Raji (cell line): ENCODE results near the gene APOE.
A peak's percentile ranks its signal among the peaks of the same experiment; 100 is the strongest.

Source experiments
- POLR2A ChIP-seq: IDR thresholded peaks from 2 replicates; pipeline ENCODE4 v1.6.1; 2011; ENCODE audit warnings: low read depth, low read length, control low read depth; ENCODE audit not compliant: insufficient read depth

The APOE gene

GRCh38 chr19:44939668-44940067 is 34.1 kb downstream of the APOE start:
- no peak for TF ChIP-seq POLR2A

GRCh38 chr19:44942067-44942571 is 36.5 kb downstream of the APOE start, which contains the start of gene APOC4:
Gene APOC4, plus strand, starts transcription at chr19:44942237. Its CDS starts 41 bp downstream, at chr19:44942278.
- no peak for TF ChIP-seq POLR2A

- TF ChIP-seq POLR2A = no peak
These were observed 38.2 kb downstream of the APOE start for GRCh38 chr19:44943801-44944249.

- TF ChIP-seq POLR2A = no peak
These were observed 41.5 kb downstream of the APOE start for GRCh38 chr19:44947041-44947581.

- no peak for TF ChIP-seq POLR2A
These were observed 42.6 kb downstream of the APOE start for GRCh38 chr19:44948237-44948636.

GRCh38 chr19:44948763-44949374 is 43.3 kb downstream of the APOE start:
- no peak for TF ChIP-seq POLR2A

DNA sequence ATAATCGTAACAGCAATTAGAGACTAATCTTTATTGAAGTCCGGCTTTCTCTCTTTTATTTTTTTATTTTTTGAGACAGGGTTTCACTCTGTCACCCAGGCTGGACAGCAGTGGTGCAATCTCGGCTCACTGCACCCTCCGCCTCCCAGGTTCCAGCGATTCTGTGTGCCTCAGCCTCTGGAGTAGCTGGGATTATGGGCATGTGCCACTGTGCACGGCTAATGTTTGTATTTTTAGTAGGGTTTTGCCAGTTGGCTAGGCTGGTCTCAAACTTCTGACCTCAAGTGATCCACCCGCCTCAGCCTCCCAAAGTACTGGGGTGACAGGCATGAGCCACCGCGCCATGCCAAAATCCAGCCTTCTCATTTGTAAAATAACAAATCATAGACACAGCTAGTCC is 44.0 kb downstream of the APOE start:
- no peak for TF ChIP-seq POLR2A

GRCh38 chr19:44951179-44952159 is 45.9 kb downstream of the APOE start:
- no peak for TF ChIP-seq POLR2A

DNA sequence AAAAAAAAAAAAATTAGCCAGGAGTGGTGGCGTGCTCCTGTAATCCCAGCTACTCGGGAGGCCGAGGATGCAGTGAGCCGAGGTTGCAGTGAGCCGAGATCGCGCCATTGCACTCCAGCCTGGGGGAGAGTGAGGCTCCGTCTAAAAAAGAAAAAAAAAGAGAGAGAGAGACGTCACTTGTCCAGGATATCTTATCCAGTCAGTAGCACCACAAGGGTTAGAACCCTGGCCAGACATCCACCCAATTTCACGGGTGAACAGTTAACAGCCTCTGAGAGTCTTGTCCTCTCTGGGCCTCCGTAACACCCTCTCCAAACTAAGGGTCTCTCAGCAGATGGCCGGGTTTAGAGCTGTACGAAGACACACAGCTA is 48.7 kb downstream of the APOE start:
- TF ChIP-seq POLR2A = no peak

DNA sequence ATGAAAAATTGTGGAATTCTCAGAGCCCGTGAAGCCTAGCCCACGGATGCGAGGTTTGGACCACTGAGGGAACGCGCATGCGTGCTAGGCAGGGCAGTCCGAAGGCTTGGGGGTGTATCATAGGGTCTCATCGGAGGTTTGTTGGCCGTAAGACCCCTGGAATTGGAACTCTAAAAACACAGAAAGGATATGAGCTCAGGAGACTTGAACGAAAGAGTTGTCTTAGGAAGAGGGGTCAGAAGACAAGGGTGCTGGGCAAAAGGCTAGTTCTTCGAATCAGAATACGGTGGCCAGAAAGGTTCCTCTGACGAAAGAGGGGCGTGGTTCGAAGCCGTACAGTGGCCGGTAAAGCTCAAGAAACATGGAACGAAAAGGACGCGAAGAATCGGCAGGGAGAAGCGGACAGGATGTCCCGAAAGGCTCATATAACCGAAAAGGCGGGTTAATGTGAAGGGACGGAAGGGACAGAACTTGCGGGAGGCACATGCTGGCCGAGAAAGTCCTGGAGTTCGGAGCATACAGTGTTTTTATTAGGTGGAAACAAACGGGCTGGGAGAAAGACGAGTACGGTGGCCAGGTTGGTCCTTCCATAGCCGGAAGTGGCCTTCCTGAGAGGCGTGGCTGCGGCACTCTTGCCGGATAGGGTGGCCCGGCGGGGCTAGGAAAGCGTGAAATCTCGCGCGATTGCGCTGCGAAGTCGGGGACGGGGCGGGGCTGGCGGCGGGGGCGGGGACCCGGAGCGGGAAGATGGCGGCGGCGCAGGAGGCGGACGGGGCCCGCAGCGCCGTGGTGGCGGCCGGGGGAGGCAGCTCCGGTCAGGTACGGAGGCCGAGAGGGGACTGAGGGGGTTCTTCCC is 49.3 kb downstream of the APOE start, which contains the start of gene CLPTM1:
Gene CLPTM1 (plus strand): TSS at position 732 of the 856 bp plus-strand sequence. CDS start 16 bp downstream, at position 748.
- TF ChIP-seq POLR2A = peak; percentile 93

- TF ChIP-seq POLR2A = no peak
These were observed 50.2 kb downstream of the APOE start for GRCh38 chr19:44955505-44956439.

DNA sequence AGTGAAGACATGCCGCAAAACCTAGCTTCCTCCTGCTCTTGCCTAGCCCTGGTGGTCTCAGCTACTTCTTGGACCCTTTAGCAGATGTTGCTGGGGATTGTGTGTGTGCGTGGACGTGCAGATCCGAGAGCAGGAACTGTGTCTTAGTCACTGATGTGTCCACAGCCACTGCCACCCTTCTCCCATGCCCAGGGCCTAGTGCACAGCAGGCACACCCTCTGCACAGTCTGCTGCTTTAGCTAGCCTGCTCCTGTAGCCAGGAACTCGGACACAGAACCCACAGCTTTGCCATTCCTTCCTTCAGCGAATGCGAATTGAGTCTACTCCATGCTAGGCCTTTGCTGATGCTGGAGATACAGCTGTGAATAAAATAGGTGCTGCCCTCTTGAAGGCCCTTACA is 51.9 kb downstream of the APOE start:
- no peak for TF ChIP-seq POLR2A

- TF ChIP-seq POLR2A = no peak
These were observed 52.5 kb downstream of the APOE start for GRCh38 chr19:44958090-44958489.
